GM19351 (cell line): ENCODE results near the gene TCEAL2.
"Not testable (repeated sequence)": the region's sequence is repeated elsewhere in the genome, so short reads cannot be mapped to it uniquely, and the experiment has no call there.

Experiments used
- ATAC-seq: cut with Tn5 transposase; IDR thresholded peaks from one replicate; pipeline ENCODE4 v1.9.1; 2021; ENCODE audit warnings: mild to moderate bottlenecking, moderate library complexity; ENCODE audit not compliant: unreplicated experiment

Gene TCEAL2

DNA sequence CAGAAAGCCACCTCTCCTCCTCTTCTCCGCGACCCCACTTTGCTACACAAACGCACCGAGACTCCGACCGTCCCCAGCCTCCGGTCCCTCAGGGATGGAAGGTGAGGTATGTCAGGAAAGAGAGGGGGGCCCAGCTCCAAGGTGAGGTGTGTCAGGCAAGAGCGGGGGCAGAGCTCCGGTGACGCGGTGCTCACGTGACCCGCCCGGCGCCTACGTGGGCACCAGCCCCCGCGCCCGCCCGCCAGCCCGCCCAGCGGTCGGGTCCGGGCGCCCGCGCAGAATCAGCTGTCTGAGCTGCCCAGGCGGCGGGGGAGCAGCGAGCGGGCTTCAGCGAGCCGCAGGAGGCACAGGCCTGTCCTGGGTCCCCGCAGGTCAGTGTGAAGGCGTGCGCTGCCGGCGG lies at the start of gene TCEAL2:
TSS of gene TCEAL2 (plus strand) at position 244 of the 400 bp plus-strand sequence. CDS start 1,152 bp downstream, outside the sequence.
- ATAC-seq: not testable (repeated sequence)

DNA sequence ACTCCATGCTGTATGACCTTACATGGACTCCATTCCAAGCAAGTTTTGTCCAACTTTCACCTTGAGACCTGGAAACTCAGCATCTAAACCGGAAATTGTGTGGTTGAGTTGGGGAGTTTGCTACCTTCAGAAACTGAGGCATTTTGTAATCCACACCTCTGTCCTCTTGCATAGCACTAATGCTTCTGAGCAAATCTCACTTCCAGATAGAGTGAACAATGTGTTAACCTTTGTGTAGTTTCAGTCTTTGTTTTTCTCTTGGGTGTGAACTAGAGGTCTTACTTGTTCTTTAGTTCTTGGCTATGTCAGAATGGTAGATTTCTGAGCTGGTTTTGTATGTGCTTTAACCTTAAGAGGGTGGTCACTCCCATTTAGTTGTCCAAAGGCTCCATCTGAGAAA lies 48.1 kb upstream of the TCEAL2 start:
- no peak for ATAC-seq

DNA sequence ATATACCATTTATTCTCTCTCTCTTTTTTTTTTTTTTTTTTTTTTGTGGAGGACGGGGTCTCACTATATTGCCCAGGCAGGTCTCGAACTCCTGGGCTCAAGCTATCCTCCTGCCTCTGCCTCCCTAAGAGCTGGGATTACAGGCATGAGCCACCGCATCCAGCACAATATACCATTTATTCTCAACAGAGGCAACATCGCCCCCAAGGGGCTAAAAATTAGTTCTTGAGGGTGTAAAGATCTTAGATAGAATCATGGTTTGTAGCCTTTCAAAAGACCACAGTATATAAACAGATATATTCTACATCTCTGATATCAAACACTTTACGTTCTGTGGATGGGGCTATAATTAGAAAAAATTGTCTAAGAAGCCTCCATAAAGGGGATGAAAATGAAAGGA lies 39.8 kb upstream of the TCEAL2 start:
- ATAC-seq: peak; percentile 44

GRCh38 chrX:102113367-102113766 lies 12.1 kb upstream of the TCEAL2 start:
- ATAC-seq: no peak

GRCh38 chrX:102115748-102116147 lies 9.7 kb upstream of the TCEAL2 start:
- no peak for ATAC-seq

DNA sequence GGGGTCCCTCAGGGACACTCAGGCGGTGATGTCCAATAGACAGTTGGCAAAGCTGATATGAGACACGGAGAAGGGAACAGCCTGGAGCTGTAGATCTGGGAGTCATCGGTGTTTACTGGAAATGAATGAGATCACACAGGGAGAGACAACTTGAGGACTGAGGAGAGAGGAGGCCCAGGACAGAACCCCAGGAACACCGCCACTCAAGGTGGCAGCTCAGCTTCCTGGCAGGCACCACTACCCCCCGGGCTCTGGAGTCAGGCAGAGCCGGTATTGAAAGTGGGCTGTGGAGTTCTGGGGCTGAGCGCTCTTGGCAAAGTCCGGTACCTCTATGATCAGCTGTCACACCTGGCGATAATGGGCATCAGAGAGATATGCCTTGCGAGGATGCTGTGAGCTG lies 465 bp upstream of the TCEAL2 start:
- not testable (repeated sequence) for ATAC-seq

DNA sequence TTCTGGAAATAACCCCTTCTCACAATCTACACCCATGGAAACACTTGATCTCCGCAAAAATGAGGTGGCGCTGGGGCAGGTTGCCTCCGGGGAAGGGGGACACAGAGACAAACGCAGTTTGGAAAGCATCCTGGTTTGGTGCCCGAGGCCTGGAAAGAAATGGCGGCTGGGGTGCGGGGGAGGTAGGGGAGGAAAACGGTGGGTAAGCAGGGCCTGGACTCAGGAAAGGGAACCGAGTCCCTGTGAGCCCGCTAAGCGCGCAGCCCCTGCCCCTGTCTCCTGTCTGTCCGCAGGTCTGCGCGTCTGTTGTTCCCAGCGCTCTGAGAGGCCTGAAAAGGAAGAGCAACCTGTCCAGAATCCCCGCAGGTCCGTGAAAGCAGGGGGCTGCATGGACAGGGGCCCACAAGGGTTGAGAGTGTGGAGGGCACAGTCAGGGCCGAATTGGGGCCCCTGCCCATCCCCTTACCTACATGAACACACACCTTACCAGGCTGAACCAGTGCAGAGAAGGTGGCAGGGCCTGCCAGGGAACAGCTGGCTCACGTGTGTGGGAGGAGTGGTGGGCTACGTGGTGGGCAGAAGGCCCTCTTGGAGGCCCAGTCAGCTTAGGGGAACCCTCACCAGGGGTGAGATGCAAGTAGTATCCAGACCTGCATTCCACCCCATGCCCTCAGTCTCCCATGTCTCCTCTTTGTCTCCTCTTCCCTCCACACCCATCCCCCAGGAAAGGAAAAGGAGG lies 770 bp downstream of the TCEAL2 start:
- not testable (repeated sequence) for ATAC-seq

- ATAC-seq: no peak
Measured at GRCh38 chrX:102126863-102127262, 1.4 kb downstream of the TCEAL2 start.

DNA sequence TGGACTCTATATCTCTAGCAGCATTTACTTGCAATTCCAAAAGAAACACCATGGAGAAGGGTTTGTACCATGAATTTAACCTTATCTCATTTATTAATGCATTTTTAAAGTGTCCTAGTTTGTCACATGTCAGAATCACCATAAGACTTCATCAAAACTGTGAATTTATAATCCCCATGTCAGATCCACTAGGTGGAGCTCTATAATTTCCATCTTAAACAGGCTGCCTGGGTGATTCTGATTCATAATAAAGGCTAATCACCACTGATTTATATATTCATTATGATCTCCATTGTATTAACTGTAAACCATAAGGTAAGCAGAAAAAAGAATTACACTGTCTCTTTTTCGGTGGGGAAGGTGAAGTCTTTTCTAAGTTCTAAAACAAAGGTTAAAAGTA lies 4.0 kb downstream of the TCEAL2 start:
- ATAC-seq: no peak

- no peak for ATAC-seq
Measured at GRCh38 chrX:102138064-102138463, 12.6 kb downstream of the TCEAL2 start.

GRCh38 chrX:102140876-102141275 lies 15.4 kb downstream of the TCEAL2 start:
- not testable (repeated sequence) for ATAC-seq

DNA sequence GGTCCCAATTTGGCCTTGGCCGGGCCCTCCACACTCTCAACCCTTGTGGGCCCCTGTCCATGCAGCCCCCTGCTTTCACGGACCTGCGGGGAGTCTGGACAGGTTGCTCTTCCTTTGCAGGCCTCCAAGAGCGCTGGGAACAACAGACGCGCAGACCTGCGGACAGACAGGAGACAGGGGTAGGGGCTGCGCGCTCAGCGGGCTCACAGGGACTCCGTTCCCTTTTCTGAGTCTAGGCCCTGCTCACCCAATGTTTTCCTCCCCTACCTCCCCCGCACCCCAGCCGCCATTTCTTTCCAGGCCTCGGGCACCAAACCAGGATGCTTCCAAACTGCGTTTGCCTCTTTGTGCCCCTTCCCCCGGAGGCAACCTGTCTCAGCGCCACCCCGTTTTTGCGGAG lies 16.2 kb downstream of the TCEAL2 start:
- ATAC-seq: not testable (repeated sequence)

DNA sequence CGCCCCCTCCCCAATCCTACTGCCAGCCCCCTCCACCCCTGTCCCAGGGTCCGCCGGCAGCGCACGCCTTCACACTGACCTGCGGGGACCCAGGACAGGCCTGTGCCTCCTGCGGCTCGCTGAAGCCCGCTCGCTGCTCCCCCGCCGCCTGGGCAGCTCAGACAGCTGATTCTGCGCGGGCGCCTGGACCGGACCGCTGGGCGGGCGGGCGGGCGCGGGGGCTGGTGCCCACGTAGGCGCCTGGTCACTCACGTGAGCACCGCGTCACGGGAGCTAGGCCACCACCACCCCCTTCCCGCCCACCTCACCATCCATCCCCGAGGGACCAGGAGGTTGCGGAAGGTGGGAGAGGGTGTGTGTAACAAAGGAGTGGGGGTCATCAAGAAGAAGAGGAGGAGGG lies 16.8 kb downstream of the TCEAL2 start, which contains the start of gene TCEAL6:
TSS of gene TCEAL6 (minus strand) at position 208 of the 400 bp plus-strand sequence.
- ATAC-seq: not testable (repeated sequence)

- ATAC-seq: no peak
Measured at GRCh38 chrX:102154218-102154860, 28.9 kb downstream of the TCEAL2 start.

DNA sequence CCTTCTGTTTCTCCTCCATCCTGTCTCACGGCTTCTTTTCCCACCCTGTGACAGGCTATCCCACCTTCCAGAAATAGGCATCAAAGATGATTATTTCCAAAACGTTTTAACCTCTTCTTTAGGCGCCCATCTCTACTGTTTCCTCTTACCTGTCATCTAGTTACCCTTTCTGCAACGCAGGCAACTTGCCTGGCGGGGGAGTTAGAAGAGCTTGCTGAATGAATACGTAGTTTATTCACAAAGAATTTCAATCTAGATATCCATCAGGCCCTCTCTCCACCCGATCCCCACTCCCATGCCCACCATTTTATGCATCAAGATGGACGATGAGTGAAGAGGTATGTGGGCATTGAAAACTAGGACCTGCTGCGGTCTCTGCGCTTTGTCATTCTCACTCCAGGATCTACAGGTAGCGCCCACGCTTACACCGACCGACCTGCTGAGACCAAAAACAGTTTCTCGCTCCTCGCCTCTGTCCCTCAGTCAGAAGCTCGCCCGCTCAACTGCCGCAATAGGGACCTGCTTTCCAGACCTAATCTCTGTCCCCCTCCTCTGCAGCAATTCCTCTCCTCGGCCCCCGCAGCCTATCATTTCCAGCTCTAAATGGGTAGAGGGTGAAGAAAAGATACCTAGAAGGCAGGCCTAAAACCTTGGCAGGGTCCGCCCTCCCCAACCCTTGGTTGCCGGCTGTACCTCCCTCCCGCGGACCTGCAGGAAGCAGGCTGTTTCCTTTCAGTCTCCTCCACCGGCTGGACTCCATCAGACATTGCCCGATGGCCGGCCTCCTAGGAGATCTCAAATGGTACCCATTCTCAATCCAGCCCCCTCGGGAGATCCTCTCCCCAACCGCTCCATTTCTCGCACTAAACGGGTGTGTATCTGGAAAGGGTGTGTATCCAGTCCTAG lies 29.7 kb downstream of the TCEAL2 start:
- ATAC-seq: no peak

DNA sequence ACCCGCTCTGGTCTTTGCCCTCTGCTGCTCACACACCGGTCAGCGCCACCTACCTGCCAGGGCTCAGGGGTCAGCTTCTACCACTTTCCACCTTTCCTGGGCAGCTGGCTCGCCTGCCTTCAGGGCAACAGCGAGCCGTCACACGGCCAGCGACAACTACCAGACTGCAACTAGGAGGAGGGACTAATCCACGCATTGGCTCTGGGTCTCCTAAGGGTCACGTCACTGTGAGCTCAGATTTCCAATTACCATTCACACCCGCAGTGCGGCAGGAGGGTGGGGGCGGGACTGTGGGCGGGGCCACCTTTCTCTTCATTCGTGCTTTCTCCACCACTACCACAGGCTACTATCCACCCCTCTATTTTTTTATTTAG lies 30.3 kb downstream of the TCEAL2 start, which contains the start of gene BEX5:
TSS of gene BEX5 (minus strand) at position 172 of the 374 bp plus-strand sequence. CDS start 1,712 bp downstream, outside the sequence.
- ATAC-seq: no peak
